Lower lobe of right lung (tissue), 2 donors: Measurements from ENCODE around the gene ABTB2. TPM values are rescaled to one million over a fixed set of nuclear protein-coding genes. Genes with fewer than 3 reads are reported as not detected.

ENCODE experiments used
- ATAC-seq, 2 donors: fragments of 200-7000 bp; cut with Tn5 transposase; one replicate each; pipeline ENCODE4 v1.9.1; 2020 to 2022; ENCODE audit warnings: mild to moderate bottlenecking in 2 of 2, moderate library complexity in 2 of 2
- DNase-seq: peaks from one replicate; pipeline ENCODE4 v3.0.0-alpha.2; 2020
- H3K27ac ChIP-seq: fragments of 200-600 bp; one replicate; pipeline ENCODE4 v1.8.0; 2022
- H3K27me3 ChIP-seq: fragments of 200-600 bp; one replicate; pipeline ENCODE4 v1.8.0; 2022; ENCODE audit warnings: low read depth
- H3K36me3 ChIP-seq: fragments of 200-600 bp; one replicate; pipeline ENCODE4 v1.8.0; 2022; ENCODE audit warnings: mild to moderate bottlenecking
- H3K4me1 ChIP-seq: fragments of 200-600 bp; one replicate; pipeline ENCODE4 v1.8.0; 2022
- H3K4me3 ChIP-seq: fragments of 200-600 bp; one replicate; pipeline ENCODE4 v1.8.0; 2022; ENCODE audit warnings: mild to moderate bottlenecking
- H3K9me3 ChIP-seq: fragments of 200-600 bp; one replicate; pipeline ENCODE4 v1.8.0; 2022
- intact Hi-C: fragments of 100-400 bp; cut with DNase I; formaldehyde crosslinking; loops from one replicate; pipeline ENCODE4 v1.11.0; 2022
- total RNA-seq: library from RNA; stranded (reverse); fragmentation: NEBNext Ultra II Directional; extraction: Animal tissue kit (Norgen Biotek cat#: 25700); gene quantifications from one replicate; pipeline ENCODE4 v1.2.1, GENCODE V29; 2021
- TF ChIP-seq, protein P1 (sequence below): fragments of 200-600 bp; IDR thresholded peaks from one replicate; pipeline ENCODE4 v1.8.0; 2022; ENCODE audit warnings: antibody characterized with exemption, mild to moderate bottlenecking
- donor health status: DM: no; HTN: yes; CAD: no; lungs with severe emphysema.

ABTB2 gene
- total RNA-seq, 1 donor from 2014 or later: 2.7 TPM

DNA sequence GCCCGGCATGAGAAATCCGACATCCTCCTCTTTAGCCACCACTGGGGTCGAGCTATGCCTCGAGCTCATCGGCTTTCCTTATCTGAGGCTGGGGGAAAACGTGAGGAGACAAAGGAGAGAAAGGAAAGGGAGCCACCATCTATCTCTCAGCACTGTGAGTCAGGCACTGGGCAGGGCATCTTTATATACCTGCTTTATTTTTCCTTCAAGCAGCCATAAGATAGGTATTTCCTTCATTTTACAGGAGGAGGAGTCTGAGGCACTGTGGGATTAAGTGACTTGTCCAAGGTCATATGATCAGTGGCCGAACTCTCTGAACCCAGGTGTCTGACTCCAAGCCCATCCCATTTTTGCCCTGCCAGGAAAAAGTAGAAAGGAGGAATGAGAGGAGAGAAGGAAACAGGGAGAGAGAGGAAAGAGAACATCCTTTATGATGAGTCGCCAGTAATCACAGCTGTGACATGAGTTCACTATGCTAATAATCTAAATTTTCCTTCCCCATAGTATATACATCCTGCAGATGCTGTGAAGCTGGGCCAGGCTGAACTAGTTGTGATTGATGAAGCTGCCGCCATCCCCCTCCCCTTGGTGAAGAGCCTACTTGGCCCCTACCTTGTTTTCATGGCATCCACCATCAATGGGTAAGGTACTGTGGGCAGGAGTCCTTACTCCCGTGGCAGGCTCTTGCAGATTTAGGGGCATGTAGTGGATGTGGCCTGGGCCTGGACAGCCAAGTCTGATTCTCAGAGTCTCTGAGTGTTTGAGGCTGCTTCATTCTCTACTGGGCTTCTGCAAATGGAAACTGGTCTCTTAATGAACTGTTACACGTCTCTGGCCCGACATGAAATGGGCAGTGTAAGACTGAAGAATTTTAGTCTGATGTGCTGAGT lies 230.6 kb downstream of the ABTB2 start:
- H3K36me3 ChIP-seq: peaks cover 98% of the 10 kb centered on the region
- TF ChIP-seq, protein P1, sequence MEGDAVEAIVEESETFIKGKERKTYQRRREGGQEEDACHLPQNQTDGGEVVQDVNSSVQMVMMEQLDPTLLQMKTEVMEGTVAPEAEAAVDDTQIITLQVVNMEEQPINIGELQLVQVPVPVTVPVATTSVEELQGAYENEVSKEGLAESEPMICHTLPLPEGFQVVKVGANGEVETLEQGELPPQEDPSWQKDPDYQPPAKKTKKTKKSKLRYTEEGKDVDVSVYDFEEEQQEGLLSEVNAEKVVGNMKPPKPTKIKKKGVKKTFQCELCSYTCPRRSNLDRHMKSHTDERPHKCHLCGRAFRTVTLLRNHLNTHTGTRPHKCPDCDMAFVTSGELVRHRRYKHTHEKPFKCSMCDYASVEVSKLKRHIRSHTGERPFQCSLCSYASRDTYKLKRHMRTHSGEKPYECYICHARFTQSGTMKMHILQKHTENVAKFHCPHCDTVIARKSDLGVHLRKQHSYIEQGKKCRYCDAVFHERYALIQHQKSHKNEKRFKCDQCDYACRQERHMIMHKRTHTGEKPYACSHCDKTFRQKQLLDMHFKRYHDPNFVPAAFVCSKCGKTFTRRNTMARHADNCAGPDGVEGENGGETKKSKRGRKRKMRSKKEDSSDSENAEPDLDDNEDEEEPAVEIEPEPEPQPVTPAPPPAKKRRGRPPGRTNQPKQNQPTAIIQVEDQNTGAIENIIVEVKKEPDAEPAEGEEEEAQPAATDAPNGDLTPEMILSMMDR: no peak
- DNase-seq: no peak
- ATAC-seq: no peak
- no peaks in the 10 kb centered on the region for H3K9me3 ChIP-seq
- no peak overlapping the region for H3K4me3 ChIP-seq
- no peaks in the 10 kb centered on the region for H3K4me1 ChIP-seq
- H3K27me3 ChIP-seq: no peaks in the 10 kb centered on the region
- H3K27ac ChIP-seq: no peak overlapping the region
- intact Hi-C loops: no loop called here

DNA sequence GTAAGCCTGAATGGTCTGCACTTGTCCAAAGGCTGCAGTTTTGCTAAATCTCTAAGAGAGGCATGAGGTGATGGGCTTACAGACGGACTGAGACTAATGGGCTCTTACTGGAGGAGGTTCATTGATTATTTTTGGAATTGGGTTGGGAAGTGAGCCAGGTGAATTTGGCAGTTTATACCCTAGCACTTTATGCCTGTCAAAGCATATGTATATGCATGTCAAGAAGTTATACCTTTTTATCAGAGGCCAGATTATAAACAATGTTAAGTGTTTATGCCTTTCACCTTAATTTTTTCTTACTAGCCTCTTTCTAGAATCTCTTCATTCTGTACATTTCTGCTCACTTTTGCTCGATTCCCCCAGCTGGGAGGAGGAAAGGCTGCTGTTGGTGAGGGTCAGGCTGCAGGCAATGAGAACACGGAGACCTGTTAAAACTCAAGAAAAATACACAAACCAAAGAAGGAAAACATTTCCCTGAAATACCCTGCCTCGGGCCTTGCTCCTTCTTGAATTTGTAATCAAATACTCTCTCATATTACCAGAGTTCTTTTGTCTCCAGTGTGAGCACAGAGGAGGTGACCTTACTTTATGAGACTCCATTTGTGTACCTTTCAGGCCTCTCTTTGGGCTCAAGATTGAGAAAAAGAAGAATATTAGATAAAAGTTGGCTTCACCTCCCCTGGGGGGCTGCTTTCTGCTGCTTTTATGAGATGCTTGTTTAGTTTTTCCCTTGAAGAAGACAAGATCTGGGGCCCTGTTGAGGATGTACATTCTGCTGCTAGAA lies 232.7 kb downstream of the ABTB2 start:
- H3K36me3 ChIP-seq: peaks cover 97% of the 10 kb centered on the region
- no peak overlapping the region for H3K27ac ChIP-seq
- no peak for DNase-seq
- TF ChIP-seq, protein P1: no peak
- ATAC-seq: no peak
- intact Hi-C loops: no loop called here
- no peaks in the 10 kb centered on the region for H3K4me1 ChIP-seq
- no peak overlapping the region for H3K4me3 ChIP-seq
- H3K9me3 ChIP-seq: no peaks in the 10 kb centered on the region
- H3K27me3 ChIP-seq: no peaks in the 10 kb centered on the region

DNA sequence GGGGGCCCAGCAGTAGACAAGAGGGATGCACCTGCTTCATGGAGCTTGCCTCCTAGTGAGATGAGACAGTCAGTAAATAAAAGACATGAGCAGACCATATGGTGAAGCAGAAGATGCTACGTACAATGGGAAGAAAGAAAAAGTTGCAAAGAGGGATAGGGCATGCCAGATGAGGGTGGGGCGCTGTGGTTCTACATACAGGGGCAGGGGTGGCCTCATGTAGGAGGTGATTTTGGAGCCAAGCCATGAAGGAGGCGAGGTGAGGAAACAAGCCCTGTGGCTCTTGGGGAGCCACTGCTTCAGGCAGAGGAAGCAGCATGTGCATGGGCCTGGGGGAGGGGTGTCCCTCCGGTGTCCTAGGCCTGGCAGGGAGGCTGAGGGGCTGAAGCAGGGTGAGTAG lies 237.2 kb downstream of the ABTB2 start:
- TF ChIP-seq, protein P1: no peak
- Histone ChIP-seq H3K27ac (no peak overlapping the region), H3K36me3 (peaks cover 99% of the 10 kb centered on the region), H3K4me1 (no peaks in the 10 kb centered on the region), H3K27me3 (no peaks in the 10 kb centered on the region), H3K4me3 (no peak overlapping the region), H3K9me3 (no peaks in the 10 kb centered on the region)
- DNase-seq: no peak
- intact Hi-C loops: no loop called here
- no peak for ATAC-seq

- intact Hi-C loops: no loop called here
- no peaks in the 10 kb centered on the region for H3K9me3 ChIP-seq
- H3K4me3 ChIP-seq: no peak overlapping the region
- no peak overlapping the region for H3K27ac ChIP-seq
- H3K36me3 ChIP-seq: peaks cover 100% of the 10 kb centered on the region
- H3K4me1 ChIP-seq: no peaks in the 10 kb centered on the region
- ATAC-seq: no peak
- TF ChIP-seq, protein P1: no peak
- no peaks in the 10 kb centered on the region for H3K27me3 ChIP-seq
- no peak for DNase-seq
Observed at GRCh38 chr11:34114471-34114870, 243.3 kb downstream of the ABTB2 start.

DNA sequence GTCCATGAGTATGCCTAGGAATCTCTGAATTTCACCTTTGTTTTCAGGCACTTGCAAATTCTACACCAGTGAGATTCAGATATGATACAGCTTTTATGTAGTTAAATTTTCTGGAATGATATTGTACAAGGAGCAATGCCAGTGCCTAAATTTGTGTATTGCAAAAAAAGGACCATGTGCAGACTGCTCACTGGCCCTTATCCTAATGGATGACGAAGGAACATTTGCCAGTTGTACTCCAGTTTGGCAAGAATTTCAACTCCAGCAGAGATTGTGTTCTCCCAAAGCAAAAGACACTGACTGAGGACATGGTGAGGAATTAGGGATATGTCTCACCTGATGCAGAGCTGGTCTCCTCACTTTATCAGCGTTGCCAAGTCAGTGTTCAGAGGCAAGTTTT lies 243.8 kb downstream of the ABTB2 start:
- Histone ChIP-seq H3K4me1 (no peaks in the 10 kb centered on the region), H3K4me3 (no peak overlapping the region), H3K9me3 (no peaks in the 10 kb centered on the region), H3K27me3 (no peaks in the 10 kb centered on the region), H3K36me3 (peaks cover 100% of the 10 kb centered on the region), H3K27ac (no peak overlapping the region)
- TF ChIP-seq, protein P1: no peak
- ATAC-seq: no peak
- intact Hi-C loops: no loop called here
- no peak for DNase-seq
